Vagina (tissue), 2 donors: ENCODE data around the gene VAMP4.

Source experiments
- POLR2A ChIP-seq, 2 donors: fragments of 450-650 bp; IDR thresholded peaks; one replicate each; pipeline ENCODE4 v1.6.1; 2017; ENCODE audit warnings: antibody characterized with exemption in 2 of 2, mild to moderate bottlenecking in 2 of 2, moderate library complexity in 2 of 2
- TF ChIP-seq, protein P1 (sequence below), 3 experiments: fragments of 450-650 bp in 2 of 3; fragments of 200-600 bp in 1 of 3; sonication (generic) in 1 of 3; IDR thresholded peaks; one replicate each; pipeline ENCODE4 v1.5.1; 2017 to 2019; ENCODE audit warnings: antibody characterized with exemption in 3 of 3, mild to moderate bottlenecking in 2 of 3, moderate library complexity in 2 of 3

DNA sequence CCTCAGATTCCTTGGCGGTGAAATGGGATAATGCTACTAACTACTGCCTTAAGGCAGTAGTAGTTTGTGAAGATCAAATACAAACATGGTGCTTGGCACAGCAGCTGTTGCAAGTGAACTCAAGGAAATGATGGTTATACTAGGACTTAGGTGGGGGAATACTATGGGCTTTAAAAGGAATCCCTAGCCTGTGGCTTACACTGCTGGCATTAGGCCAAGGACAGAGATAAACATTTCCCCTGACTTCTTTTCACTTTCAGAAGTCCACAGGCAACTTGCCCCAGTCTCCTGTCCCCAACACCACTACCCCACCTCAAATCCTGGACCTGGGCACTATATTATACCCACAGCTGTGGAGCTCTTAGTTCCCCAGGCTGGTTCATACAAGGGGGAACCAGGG is 13.1 kb upstream of the VAMP4 start:
- TF ChIP-seq, protein P1, sequence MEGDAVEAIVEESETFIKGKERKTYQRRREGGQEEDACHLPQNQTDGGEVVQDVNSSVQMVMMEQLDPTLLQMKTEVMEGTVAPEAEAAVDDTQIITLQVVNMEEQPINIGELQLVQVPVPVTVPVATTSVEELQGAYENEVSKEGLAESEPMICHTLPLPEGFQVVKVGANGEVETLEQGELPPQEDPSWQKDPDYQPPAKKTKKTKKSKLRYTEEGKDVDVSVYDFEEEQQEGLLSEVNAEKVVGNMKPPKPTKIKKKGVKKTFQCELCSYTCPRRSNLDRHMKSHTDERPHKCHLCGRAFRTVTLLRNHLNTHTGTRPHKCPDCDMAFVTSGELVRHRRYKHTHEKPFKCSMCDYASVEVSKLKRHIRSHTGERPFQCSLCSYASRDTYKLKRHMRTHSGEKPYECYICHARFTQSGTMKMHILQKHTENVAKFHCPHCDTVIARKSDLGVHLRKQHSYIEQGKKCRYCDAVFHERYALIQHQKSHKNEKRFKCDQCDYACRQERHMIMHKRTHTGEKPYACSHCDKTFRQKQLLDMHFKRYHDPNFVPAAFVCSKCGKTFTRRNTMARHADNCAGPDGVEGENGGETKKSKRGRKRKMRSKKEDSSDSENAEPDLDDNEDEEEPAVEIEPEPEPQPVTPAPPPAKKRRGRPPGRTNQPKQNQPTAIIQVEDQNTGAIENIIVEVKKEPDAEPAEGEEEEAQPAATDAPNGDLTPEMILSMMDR (IDR thresholded peaks at IDR 0.05) = no peak
- no peak for TF ChIP-seq POLR2A (IDR thresholded peaks at IDR 0.05)
